Uterus (tissue), 2 donors: ENCODE measurements around the gene LMCD1.

ENCODE experiments used
- CTCF ChIP-seq, 4 experiments: fragments of 200-600 bp in 2 of 4; fragments of 450-650 bp in 2 of 4; sonication (generic) in 2 of 4; IDR thresholded peaks; one replicate each; pipeline ENCODE4 v1.5.1; 2016 to 2019; ENCODE audit warnings: antibody characterized with exemption in 4 of 4, mild to moderate bottlenecking in 2 of 4, moderate library complexity in 1 of 4
- POLR2A ChIP-seq, 2 donors: fragments of 450-650 bp; IDR thresholded peaks; one replicate each; pipeline ENCODE4 v1.6.1; 2016; ENCODE audit warnings: antibody characterized with exemption in 2 of 2, mild to moderate bottlenecking in 1 of 2, moderate library complexity in 1 of 2

GRCh38 chr3:8529738-8530525 lies 28.3 kb downstream of the LMCD1 start:
- TF ChIP-seq CTCF (IDR thresholded peaks at IDR 0.05) (no peak), POLR2A (IDR thresholded peaks at IDR 0.05) (no peak)
